HG03039 (cell line): ENCODE results near the gene CLK1.

Source experiments
- ATAC-seq: cut with Tn5 transposase; IDR thresholded peaks from one replicate; pipeline ENCODE4 v1.9.1; 2021; ENCODE audit warnings: mild to moderate bottlenecking, moderate library complexity; ENCODE audit not compliant: unreplicated experiment

The CLK1 gene

GRCh38 chr2:200811333-200812121 lies 52.9 kb downstream of the CLK1 start, which contains the start of gene BZW1:
Gene BZW1, plus strand, starts transcription at chr2:200811910. Its CDS starts 1,308 bp downstream, at chr2:200813218.
- peak; percentile 69 for ATAC-seq

GRCh38 chr2:200810998-200811332 lies 53.5 kb downstream of the CLK1 start:
- no peak for ATAC-seq

DNA sequence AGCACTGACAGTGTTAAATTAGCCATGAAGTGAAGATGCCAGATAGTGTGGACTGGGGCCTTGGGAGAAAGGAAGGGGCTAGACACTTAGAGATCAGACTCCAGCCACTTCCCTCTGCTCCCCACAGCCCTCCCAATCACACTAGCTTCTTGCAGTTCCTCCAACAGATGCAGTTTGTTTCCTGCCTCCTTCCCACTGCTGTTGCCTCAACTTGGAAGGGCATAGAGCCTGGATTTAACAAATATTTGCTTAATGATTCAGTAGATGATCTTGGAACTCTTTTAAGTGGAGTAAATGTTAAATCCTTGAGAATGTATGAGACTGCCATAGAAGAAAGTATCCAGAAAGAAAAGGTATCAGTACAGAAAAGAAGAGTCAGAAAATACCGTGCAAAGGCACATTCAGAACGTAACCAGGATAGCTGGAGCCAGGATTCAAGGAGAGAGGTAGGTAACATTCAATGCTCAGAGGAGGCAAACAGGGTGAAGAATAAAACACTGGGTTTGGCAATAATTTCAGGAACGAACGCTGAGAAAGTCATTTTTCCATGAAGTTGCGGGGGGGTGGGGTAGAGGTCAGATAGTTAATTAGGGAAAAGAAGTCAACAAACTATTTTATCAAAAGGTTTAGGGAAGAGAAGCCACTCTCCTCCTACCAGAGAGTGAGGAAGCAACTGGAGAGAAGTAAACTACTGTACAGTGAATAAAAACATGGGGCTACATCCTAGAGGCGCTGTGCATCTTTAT lies 54.0 kb downstream of the CLK1 start:
- no peak for ATAC-seq

GRCh38 chr2:200809506-200810251 lies 54.8 kb downstream of the CLK1 start:
- ATAC-seq = no peak
